Suprapubic skin (tissue), 4 donors: Measurements from ENCODE around the gene FTSJ3.

Experiments used
- EP300 ChIP-seq: sonication (generic); formaldehyde crosslinking; IDR thresholded peaks from one replicate; pipeline ENCODE4 v1.6.1; 2017; ENCODE audit warnings: antibody characterized with exemption
- POLR2AphosphoS5 ChIP-seq, 3 donors: sonication (generic); formaldehyde crosslinking; IDR thresholded peaks; one replicate each; pipeline ENCODE4 v1.6.1; 2017; ENCODE audit warnings: antibody characterized with exemption in 3 of 3
- TF ChIP-seq, protein P1 (sequence below), 2 donors: fragments of 200-600 bp in 1 of 2; fragments of 450-650 bp in 1 of 2; sonication (generic) in 1 of 2; IDR thresholded peaks; one replicate each; pipeline ENCODE4 v1.5.1; 2016 to 2019; ENCODE audit warnings: antibody characterized with exemption in 2 of 2, mild to moderate bottlenecking in 1 of 2, moderate library complexity in 1 of 2

DNA sequence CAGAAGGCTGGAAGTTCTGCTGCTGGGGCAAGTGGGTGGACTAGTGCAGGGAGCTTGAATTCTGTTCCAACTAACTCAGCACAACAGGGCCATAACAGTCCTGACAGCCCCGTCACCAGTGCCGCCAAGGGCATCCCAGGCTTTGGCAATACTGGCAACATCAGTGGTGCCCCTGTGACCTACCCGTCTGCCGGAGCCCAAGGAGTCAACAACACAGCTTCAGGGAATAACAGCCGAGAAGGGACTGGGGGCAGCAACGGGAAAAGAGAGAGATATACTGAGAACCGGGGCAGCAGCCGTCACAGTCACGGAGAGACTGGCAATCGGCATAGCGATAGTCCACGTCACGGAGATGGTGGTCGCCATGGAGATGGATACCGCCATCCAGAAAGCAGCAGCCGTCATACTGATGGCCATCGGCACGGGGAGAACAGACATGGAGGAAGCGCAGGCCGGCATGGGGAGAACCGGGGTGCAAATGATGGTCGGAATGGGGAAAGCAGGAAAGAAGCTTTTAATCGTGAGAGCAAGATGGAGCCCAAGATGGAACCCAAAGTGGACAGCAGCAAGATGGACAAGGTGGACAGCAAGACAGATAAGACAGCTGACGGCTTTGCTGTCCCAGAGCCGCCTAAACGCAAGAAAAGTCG is 9.6 kb downstream of the FTSJ3 start:
- TF ChIP-seq, protein P1, sequence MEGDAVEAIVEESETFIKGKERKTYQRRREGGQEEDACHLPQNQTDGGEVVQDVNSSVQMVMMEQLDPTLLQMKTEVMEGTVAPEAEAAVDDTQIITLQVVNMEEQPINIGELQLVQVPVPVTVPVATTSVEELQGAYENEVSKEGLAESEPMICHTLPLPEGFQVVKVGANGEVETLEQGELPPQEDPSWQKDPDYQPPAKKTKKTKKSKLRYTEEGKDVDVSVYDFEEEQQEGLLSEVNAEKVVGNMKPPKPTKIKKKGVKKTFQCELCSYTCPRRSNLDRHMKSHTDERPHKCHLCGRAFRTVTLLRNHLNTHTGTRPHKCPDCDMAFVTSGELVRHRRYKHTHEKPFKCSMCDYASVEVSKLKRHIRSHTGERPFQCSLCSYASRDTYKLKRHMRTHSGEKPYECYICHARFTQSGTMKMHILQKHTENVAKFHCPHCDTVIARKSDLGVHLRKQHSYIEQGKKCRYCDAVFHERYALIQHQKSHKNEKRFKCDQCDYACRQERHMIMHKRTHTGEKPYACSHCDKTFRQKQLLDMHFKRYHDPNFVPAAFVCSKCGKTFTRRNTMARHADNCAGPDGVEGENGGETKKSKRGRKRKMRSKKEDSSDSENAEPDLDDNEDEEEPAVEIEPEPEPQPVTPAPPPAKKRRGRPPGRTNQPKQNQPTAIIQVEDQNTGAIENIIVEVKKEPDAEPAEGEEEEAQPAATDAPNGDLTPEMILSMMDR (IDR thresholded peaks at IDR 0.05) = no peak
- TF ChIP-seq POLR2AphosphoS5 (IDR thresholded peaks at IDR 0.05) (no peak), EP300 (no peak)
